ENCODE results near the gene GRAMD1B.

DNA sequence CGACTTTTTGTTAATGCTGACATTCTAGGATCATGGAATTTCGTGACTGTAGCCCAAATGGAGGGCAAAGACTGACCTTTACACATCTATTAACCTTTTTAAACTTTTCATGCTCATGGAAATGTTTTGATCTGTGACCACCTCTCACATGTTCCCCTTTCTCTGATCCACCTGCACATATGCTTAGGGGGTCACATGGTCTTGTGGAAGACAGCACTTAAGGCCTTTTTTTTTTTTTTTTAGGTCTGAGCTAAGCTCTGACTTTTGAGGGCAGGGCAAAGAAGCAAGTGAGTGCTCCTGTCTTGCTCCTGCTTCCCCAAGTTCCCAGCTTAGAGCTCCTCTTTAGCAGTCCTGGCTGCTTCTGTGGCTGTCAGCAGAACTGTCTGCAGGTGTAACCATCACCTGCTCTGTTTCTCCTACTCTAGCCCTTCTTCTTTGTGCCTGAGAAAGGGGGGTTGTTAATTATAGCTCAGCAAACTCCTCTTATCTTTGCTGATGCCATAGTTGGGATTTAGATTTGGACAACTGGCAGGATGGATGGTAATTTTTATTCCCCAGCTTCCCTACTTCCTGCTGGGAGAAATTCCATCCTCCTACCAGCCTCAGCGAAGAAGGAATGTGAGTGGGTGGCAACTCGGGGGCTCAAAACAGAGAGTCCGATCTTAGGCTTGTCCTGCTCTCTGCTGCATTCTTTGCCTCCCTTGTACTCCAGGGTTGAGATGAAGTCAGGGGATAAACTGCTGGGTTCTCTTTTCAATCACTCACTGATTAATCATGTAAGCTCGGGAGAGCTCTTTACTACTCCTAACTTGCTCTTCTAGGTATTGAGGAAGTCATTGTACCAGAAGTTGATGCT lies 64.4 kb downstream of the GRAMD1B start:
- TF ChIP-seq, protein P1, sequence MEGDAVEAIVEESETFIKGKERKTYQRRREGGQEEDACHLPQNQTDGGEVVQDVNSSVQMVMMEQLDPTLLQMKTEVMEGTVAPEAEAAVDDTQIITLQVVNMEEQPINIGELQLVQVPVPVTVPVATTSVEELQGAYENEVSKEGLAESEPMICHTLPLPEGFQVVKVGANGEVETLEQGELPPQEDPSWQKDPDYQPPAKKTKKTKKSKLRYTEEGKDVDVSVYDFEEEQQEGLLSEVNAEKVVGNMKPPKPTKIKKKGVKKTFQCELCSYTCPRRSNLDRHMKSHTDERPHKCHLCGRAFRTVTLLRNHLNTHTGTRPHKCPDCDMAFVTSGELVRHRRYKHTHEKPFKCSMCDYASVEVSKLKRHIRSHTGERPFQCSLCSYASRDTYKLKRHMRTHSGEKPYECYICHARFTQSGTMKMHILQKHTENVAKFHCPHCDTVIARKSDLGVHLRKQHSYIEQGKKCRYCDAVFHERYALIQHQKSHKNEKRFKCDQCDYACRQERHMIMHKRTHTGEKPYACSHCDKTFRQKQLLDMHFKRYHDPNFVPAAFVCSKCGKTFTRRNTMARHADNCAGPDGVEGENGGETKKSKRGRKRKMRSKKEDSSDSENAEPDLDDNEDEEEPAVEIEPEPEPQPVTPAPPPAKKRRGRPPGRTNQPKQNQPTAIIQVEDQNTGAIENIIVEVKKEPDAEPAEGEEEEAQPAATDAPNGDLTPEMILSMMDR (IDR thresholded peaks at IDR 0.05): no peak
- no peak for TF ChIP-seq POLR2A (IDR thresholded peaks at IDR 0.05)

Data from suprapubic skin (tissue), 3 donors.